ENCODE results near the gene KIRREL1.

The KIRREL1 gene

GRCh38 chr1:158037866-158038359, 44.5 kb downstream of the KIRREL1 start:
- no peak for DNase-seq (ENCODE audit: low read depth)
- no peak overlapping the region for H3K4me3 ChIP-seq (ENCODE audit: low read depth, low read length)

GRCh38 chr1:158038793-158039192, 45.3 kb downstream of the KIRREL1 start:
- no peak overlapping the region for H3K4me3 ChIP-seq (ENCODE audit: low read depth, low read length)
- no peak for DNase-seq (ENCODE audit: low read depth)
- no peak for TF ChIP-seq CTCF (IDR thresholded peaks at IDR 0.05; ENCODE audit: low read depth, low read length, missing control alignments)

More at GRCh38 chr1:158037866-158038359, 44.5 kb downstream of the KIRREL1 start:
- no peak for TF ChIP-seq CTCF (IDR thresholded peaks at IDR 0.05; ENCODE audit: low read depth, low read length, missing control alignments)

GRCh38 chr1:158039380-158039779, 45.9 kb downstream of the KIRREL1 start:
- no peak for DNase-seq (ENCODE audit: low read depth)

GRCh38 chr1:158040323-158040722, 46.9 kb downstream of the KIRREL1 start:
- DNase-seq (ENCODE audit: low read depth): no peak
- H3K4me3 ChIP-seq (ENCODE audit: low read depth, low read length): no peak overlapping the region
- TF ChIP-seq CTCF (IDR thresholded peaks at IDR 0.05; ENCODE audit: low read depth, low read length, missing control alignments): no peak

More at GRCh38 chr1:158039380-158039779, 45.9 kb downstream of the KIRREL1 start:
- no peak overlapping the region for H3K4me3 ChIP-seq (ENCODE audit: low read depth, low read length)
- TF ChIP-seq CTCF (IDR thresholded peaks at IDR 0.05; ENCODE audit: low read depth, low read length, missing control alignments): no peak

- DNase-seq (ENCODE audit: low read depth): no peak
- TF ChIP-seq CTCF (IDR thresholded peaks at IDR 0.05; ENCODE audit: low read depth, low read length, missing control alignments): no peak
- H3K4me3 ChIP-seq (ENCODE audit: low read depth, low read length): no peak overlapping the region
Measured at GRCh38 chr1:158043232-158043631, 49.8 kb downstream of the KIRREL1 start.

- no peak for TF ChIP-seq CTCF (IDR thresholded peaks at IDR 0.05; ENCODE audit: low read depth, low read length, missing control alignments)
- DNase-seq (ENCODE audit: low read depth): no peak
- no peak overlapping the region for H3K4me3 ChIP-seq (ENCODE audit: low read depth, low read length)
Measured at GRCh38 chr1:158045639-158046038, 52.2 kb downstream of the KIRREL1 start.

All from GM12864 (cell line).